Left ventricle myocardium superior (tissue), 1 donor: ENCODE data around the gene PNMA8C. TPM values are rescaled to one million over a fixed set of nuclear protein-coding genes. Genes with fewer than 3 reads are reported as not detected.
"Not testable (repeated sequence)": the region's sequence is repeated elsewhere in the genome, so short reads cannot be mapped to it uniquely, and the experiment has no call there.

Experiments
- ATAC-seq: fragments of 200-7000 bp; cut with Tn5 transposase; one replicate; pipeline ENCODE4 v1.9.1; 2020; ENCODE audit warnings: mild to moderate bottlenecking, moderate library complexity
- DNase-seq: peaks from one replicate; pipeline ENCODE4 v3.0.0-alpha.2; 2020
- intact Hi-C: fragments of 100-400 bp; cut with micrococcal nuclease; formaldehyde crosslinking; loops from one replicate; pipeline ENCODE4 v1.11.0; 2022
- total RNA-seq: library from RNA; stranded (reverse); fragmentation: NEBNext Ultra II Directional; extraction: Animal tissue kit (Norgen Biotek cat#: 25700); gene quantifications from one replicate; pipeline ENCODE4 v1.2.1, GENCODE V29; 2021
- donor health status: DM: no; HTN: yes; CAD: no; lungs with severe emphysema.

Gene PNMA8C
- total RNA-seq, 1 donor from 2014 or later = 0.07 TPM

GRCh38 chr19:46413262-46414031 is 15.3 kb downstream of the PNMA8C start, which contains the start of gene CCDC8:
CCDC8 (minus strand) TSS chr19:46413564; CDS start chr19:46412810, 754 bp downstream.
- ATAC-seq = peak; percentile 91
- DNase-seq = peak; percentile 93
- intact Hi-C loops = no loop called here

GRCh38 chr19:46412650-46413261 is 16.0 kb downstream of the PNMA8C start:
- no peak for DNase-seq
- ATAC-seq = no peak
- intact Hi-C loops = no loop called here

- intact Hi-C loops = no loop called here
- no peak for ATAC-seq
- no peak for DNase-seq
Observed at GRCh38 chr19:46411925-46412649, 16.6 kb downstream of the PNMA8C start.

GRCh38 chr19:46411088-46411924 is 17.4 kb downstream of the PNMA8C start:
- DNase-seq (no peak), ATAC-seq (no peak)
- intact Hi-C loops = no loop called here

GRCh38 chr19:46410205-46411087 is 18.3 kb downstream of the PNMA8C start:
- ATAC-seq (no peak), DNase-seq (no peak)
- intact Hi-C loops = no loop called here

- DNase-seq = no peak
- intact Hi-C loops = no loop called here
- ATAC-seq = no peak
Observed at GRCh38 chr19:46409191-46409590, 19.5 kb downstream of the PNMA8C start.

GRCh38 chr19:46408664-46409039 is 20.1 kb downstream of the PNMA8C start:
- intact Hi-C loops = no loop called here
- DNase-seq (peak; percentile 86), ATAC-seq (peak; percentile 59)

- no peak for DNase-seq
Observed at GRCh38 chr19:46407856-46408663, 20.7 kb downstream of the PNMA8C start.

GRCh38 chr19:46406976-46407375 is 21.8 kb downstream of the PNMA8C start:
- intact Hi-C loops = no loop called here
- no peak for ATAC-seq
- peak; percentile 9 for DNase-seq

More at GRCh38 chr19:46407856-46408663, 20.7 kb downstream of the PNMA8C start:
- peak; percentile 7 for ATAC-seq
- intact Hi-C loops = no loop called here

- DNase-seq (peak; percentile 31), ATAC-seq (peak; percentile 6)
- intact Hi-C loops = no loop called here
Observed at GRCh38 chr19:46404753-46405468, 23.8 kb downstream of the PNMA8C start.

- ATAC-seq (peak; percentile 65), DNase-seq (peak; percentile 77)
- intact Hi-C loops = no loop called here
Observed at GRCh38 chr19:46404055-46404752, 24.5 kb downstream of the PNMA8C start.

GRCh38 chr19:46402725-46403124 is 26.0 kb downstream of the PNMA8C start:
- ATAC-seq = no peak
- intact Hi-C loops = no loop called here
- DNase-seq = no peak

- not testable (repeated sequence) for DNase-seq, ATAC-seq
- intact Hi-C loops = loop anchor here (5.0 kb wide), 1 partner anchor 89 kb away; no protein-coding TSS in a partner anchor
Observed at GRCh38 chr19:46397801-46398479, 30.8 kb downstream of the PNMA8C start.

- intact Hi-C loops = no loop called here
Observed at GRCh38 chr19:46394402-46394797, 34.3 kb downstream of the PNMA8C start.

More at GRCh38 chr19:46394402-46394797, 34.3 kb downstream of the PNMA8C start:
- DNase-seq (no peak), ATAC-seq (no peak)
